H1 (cell line): ENCODE results near the gene EPHA4. TPM values are rescaled to one million over a fixed set of nuclear protein-coding genes. Genes with fewer than 3 reads are reported as not detected.

Experiments
- CEBPB ChIP-seq: IDR thresholded peaks from 2 replicates; pipeline ENCODE4 v1.6.1; 2012; ENCODE audit warnings: low read depth, low read length
- CHD2 ChIP-seq: IDR thresholded peaks from 2 replicates; pipeline ENCODE4 v1.6.1; 2012; ENCODE audit warnings: low read length, improper control_type of control experiment
- JUND ChIP-seq: IDR thresholded peaks from 2 replicates; pipeline ENCODE4 v1.6.1; 2011; ENCODE audit warnings: mild to moderate bottlenecking, improper control_type of control experiment, low read length
- RAD21 ChIP-seq, 2 experiments: IDR thresholded peaks in 1 of 2; conservative IDR thresholded peaks in 1 of 2; 2 replicates each; pipeline ENCODE4 v1.6.1; 2011; ENCODE audit warnings: low read depth in 2 of 2, low read length in 2 of 2, improper control_type of control experiment in 1 of 2, inconsistent platforms in 1 of 2, mild to moderate bottlenecking in 1 of 2, moderate library complexity in 1 of 2
- RFX5 ChIP-seq: IDR thresholded peaks from 2 replicates; pipeline ENCODE4 v1.6.1; 2011; ENCODE audit warnings: low read depth, low read length, improper control_type of control experiment, borderline replicate concordance
- RNF2 ChIP-seq: fragments of 200-900, 300-1000 bp; sonication (generic); IDR thresholded peaks from 2 replicates; pipeline ENCODE4 v1.7.1; 2016; ENCODE audit warnings: borderline replicate concordance, low read depth, mild to moderate bottlenecking, antibody characterized with exemption, low read length; ENCODE audit not compliant: poor library complexity, severe bottlenecking; ENCODE audit errors: missing control alignments
- SAP30 ChIP-seq: fragments of 300-600 bp; sonication (generic); IDR thresholded peaks from 2 replicates; pipeline ENCODE4 v1.7.1; 2012; ENCODE audit warnings: low read length, moderate library complexity, mild to moderate bottlenecking, inconsistent platforms; ENCODE audit not compliant: insufficient read depth, insufficient replicate concordance
- SIRT6 ChIP-seq: IDR thresholded peaks from one replicate; pipeline ENCODE4 v1.7.1; 2012; ENCODE audit warnings: low read length, inconsistent platforms
- TCF12 ChIP-seq: IDR thresholded peaks from 2 replicates; pipeline ENCODE4 v1.6.1; 2011; ENCODE audit warnings: low read depth, mild to moderate bottlenecking, low read length
- TEAD4 ChIP-seq: IDR thresholded peaks from 2 replicates; pipeline ENCODE4 v1.6.1; 2012; ENCODE audit warnings: low read depth, low read length, inconsistent platforms, mixed read lengths
- ZNF274 ChIP-seq: IDR thresholded peaks from 2 replicates; pipeline ENCODE4 v1.7.0; 2012; ENCODE audit warnings: low read length, borderline replicate concordance; ENCODE audit errors: extremely low read depth
- polyA plus RNA-seq, 7 experiments: library from polyadenylated mRNA; depleted of rRNA in 3 of 7; stranded (reverse) in 5 of 7; unstranded in 2 of 7; fragments of >200 nt in 5 of 7; fragments of 200-250 nt in 2 of 7; gene quantifications; 1 replicate in 5 of 7; 2 replicates in 1 of 7; 4 replicates in 1 of 7; pipeline versions ENCODE4 v1.2.1 to v1.2.3, GENCODE V29; 2011 to 2013; ENCODE audit warnings: missing spikeins in 2 of 7, mixed read lengths in 2 of 7
- total RNA-seq: library from RNA; stranded (reverse); fragmentation: NEBNext Ultra II Directional; extraction: Animal tissue kit (Norgen Biotek cat#: 25700); gene quantifications from 2 replicates; pipeline ENCODE4 v1.2.1, GENCODE V29; 2021
- TF ChIP-seq, protein P1 (sequence below): fragments of 300-600 bp; sonication (generic); IDR thresholded peaks from 2 replicates; pipeline ENCODE4 v1.7.1; 2012; ENCODE audit warnings: low read length, moderate library complexity, mild to moderate bottlenecking, inconsistent platforms; ENCODE audit not compliant: insufficient replicate concordance

Gene EPHA4
- total and polyA plus RNA-seq, 2 of the 8 experiments (the other 6 are each of a cell fraction or from before 2014, with no cell fraction given) = 4.3 to 5.7 TPM

DNA sequence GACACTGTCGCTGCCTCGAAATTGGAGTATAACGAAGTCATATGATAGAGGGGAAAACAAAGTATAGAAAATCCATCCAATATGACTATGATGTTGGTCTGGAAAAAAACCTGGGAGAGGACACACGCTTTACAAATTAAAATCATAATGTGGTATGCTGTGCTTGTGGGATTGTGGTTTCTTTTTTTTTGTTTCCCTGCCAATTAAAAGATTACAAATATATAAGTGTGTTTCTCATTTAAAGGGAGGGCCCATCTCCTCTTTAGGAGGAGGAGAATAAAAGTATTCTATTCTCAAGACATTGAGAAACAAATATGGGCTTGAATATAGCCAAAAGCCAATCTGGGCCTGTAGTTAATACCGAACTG, 86.6 kb downstream of the EPHA4 start (continued):
- TF ChIP-seq, protein P1, sequence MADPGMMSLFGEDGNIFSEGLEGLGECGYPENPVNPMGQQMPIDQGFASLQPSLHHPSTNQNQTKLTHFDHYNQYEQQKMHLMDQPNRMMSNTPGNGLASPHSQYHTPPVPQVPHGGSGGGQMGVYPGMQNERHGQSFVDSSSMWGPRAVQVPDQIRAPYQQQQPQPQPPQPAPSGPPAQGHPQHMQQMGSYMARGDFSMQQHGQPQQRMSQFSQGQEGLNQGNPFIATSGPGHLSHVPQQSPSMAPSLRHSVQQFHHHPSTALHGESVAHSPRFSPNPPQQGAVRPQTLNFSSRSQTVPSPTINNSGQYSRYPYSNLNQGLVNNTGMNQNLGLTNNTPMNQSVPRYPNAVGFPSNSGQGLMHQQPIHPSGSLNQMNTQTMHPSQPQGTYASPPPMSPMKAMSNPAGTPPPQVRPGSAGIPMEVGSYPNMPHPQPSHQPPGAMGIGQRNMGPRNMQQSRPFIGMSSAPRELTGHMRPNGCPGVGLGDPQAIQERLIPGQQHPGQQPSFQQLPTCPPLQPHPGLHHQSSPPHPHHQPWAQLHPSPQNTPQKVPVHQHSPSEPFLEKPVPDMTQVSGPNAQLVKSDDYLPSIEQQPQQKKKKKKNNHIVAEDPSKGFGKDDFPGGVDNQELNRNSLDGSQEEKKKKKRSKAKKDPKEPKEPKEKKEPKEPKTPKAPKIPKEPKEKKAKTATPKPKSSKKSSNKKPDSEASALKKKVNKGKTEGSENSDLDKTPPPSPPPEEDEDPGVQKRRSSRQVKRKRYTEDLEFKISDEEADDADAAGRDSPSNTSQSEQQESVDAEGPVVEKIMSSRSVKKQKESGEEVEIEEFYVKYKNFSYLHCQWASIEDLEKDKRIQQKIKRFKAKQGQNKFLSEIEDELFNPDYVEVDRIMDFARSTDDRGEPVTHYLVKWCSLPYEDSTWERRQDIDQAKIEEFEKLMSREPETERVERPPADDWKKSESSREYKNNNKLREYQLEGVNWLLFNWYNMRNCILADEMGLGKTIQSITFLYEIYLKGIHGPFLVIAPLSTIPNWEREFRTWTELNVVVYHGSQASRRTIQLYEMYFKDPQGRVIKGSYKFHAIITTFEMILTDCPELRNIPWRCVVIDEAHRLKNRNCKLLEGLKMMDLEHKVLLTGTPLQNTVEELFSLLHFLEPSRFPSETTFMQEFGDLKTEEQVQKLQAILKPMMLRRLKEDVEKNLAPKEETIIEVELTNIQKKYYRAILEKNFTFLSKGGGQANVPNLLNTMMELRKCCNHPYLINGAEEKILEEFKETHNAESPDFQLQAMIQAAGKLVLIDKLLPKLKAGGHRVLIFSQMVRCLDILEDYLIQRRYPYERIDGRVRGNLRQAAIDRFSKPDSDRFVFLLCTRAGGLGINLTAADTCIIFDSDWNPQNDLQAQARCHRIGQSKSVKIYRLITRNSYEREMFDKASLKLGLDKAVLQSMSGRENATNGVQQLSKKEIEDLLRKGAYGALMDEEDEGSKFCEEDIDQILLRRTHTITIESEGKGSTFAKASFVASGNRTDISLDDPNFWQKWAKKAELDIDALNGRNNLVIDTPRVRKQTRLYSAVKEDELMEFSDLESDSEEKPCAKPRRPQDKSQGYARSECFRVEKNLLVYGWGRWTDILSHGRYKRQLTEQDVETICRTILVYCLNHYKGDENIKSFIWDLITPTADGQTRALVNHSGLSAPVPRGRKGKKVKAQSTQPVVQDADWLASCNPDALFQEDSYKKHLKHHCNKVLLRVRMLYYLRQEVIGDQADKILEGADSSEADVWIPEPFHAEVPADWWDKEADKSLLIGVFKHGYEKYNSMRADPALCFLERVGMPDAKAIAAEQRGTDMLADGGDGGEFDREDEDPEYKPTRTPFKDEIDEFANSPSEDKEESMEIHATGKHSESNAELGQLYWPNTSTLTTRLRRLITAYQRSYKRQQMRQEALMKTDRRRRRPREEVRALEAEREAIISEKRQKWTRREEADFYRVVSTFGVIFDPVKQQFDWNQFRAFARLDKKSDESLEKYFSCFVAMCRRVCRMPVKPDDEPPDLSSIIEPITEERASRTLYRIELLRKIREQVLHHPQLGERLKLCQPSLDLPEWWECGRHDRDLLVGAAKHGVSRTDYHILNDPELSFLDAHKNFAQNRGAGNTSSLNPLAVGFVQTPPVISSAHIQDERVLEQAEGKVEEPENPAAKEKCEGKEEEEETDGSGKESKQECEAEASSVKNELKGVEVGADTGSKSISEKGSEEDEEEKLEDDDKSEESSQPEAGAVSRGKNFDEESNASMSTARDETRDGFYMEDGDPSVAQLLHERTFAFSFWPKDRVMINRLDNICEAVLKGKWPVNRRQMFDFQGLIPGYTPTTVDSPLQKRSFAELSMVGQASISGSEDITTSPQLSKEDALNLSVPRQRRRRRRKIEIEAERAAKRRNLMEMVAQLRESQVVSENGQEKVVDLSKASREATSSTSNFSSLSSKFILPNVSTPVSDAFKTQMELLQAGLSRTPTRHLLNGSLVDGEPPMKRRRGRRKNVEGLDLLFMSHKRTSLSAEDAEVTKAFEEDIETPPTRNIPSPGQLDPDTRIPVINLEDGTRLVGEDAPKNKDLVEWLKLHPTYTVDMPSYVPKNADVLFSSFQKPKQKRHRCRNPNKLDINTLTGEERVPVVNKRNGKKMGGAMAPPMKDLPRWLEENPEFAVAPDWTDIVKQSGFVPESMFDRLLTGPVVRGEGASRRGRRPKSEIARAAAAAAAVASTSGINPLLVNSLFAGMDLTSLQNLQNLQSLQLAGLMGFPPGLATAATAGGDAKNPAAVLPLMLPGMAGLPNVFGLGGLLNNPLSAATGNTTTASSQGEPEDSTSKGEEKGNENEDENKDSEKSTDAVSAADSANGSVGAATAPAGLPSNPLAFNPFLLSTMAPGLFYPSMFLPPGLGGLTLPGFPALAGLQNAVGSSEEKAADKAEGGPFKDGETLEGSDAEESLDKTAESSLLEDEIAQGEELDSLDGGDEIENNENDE = no peak
- no peak for TF ChIP-seq CHD2
- no peak for TF ChIP-seq RAD21 (IDR thresholded peaks at IDR 0.05 in 1 of 2, conservative IDR thresholded peaks at IDR 0.05 in 1 of 2; ENCODE audit: low read depth in 2 of 2, low read length in 2 of 2)
- TF ChIP-seq SIRT6 = no peak
- no peak for TF ChIP-seq SAP30
- TF ChIP-seq TEAD4 = no peak
- no peak for TF ChIP-seq ZNF274
- TF ChIP-seq RNF2 = no peak
- TF ChIP-seq RFX5 = no peak
- no peak for TF ChIP-seq CEBPB
- no peak for TF ChIP-seq JUND
- no peak for TF ChIP-seq TCF12
